Mucosa of descending colon (tissue), 3 donors: ENCODE measurements around the gene HSCB. TPM values are rescaled to one million over a fixed set of nuclear protein-coding genes. Genes with fewer than 3 reads are reported as not detected.
A peak's percentile ranks its signal among the peaks of the same experiment; 100 is the strongest.

Experiments
- ATAC-seq: fragments of 200-7000 bp; cut with Tn5 transposase; one replicate; pipeline ENCODE4 v1.9.1; 2020; ENCODE audit warnings: mild to moderate bottlenecking, moderate library complexity
- DNase-seq, 3 donors: peaks; one replicate each; pipeline ENCODE4 v3.0.0-alpha.2; 2020
- H3K36me3 ChIP-seq: fragments of 200-600 bp; one replicate; pipeline ENCODE4 v1.8.0; 2021; ENCODE audit warnings: low read depth, mild to moderate bottlenecking
- H3K4me1 ChIP-seq: fragments of 200-600 bp; one replicate; pipeline ENCODE4 v1.8.0; 2021; ENCODE audit warnings: low read depth, mild to moderate bottlenecking
- H3K4me3 ChIP-seq: fragments of 200-600 bp; one replicate; pipeline ENCODE4 v1.8.0; 2021; ENCODE audit warnings: mild to moderate bottlenecking
- H3K9me3 ChIP-seq: fragments of 200-600 bp; one replicate; pipeline ENCODE4 v1.8.0; 2021; ENCODE audit warnings: mild to moderate bottlenecking
- intact Hi-C, 2 donors: fragments of 100-400 bp; cut with DNase I in 1 of 2; cut with micrococcal nuclease in 1 of 2; formaldehyde crosslinking; loops; one replicate each; pipeline versions ENCODE4 v1.11.0 to v1.11.1; 2022; cut with DNase I, micrococcal nuclease
- total RNA-seq, 3 donors: library from RNA; stranded (reverse); fragmentation: NEBNext Ultra II Directional in 2 of 3; extraction: Animal tissue kit (Norgen Biotek cat#: 25700) in 2 of 3; gene quantifications; one replicate each; pipeline versions ENCODE4 v1.2.1 to v1.2.4, GENCODE V29; 2021 to 2023
- TF ChIP-seq, protein P1 (sequence below): fragments of 200-600 bp; IDR thresholded peaks from one replicate; pipeline ENCODE4 v1.8.0; 2022; ENCODE audit warnings: antibody characterized with exemption, mild to moderate bottlenecking
- donor health status: DM: no; HTN: no; CAD: no; lungs with moderate emphysema.
- donor health status: DM: no; HTN: no; CAD: no.
- donor health status: DM: no; HTN: yes; CAD: no.

The HSCB gene
- total RNA-seq, 3 donors from 2014 or later, result 11.6 to 15.5 (median 13.4) TPM

DNA sequence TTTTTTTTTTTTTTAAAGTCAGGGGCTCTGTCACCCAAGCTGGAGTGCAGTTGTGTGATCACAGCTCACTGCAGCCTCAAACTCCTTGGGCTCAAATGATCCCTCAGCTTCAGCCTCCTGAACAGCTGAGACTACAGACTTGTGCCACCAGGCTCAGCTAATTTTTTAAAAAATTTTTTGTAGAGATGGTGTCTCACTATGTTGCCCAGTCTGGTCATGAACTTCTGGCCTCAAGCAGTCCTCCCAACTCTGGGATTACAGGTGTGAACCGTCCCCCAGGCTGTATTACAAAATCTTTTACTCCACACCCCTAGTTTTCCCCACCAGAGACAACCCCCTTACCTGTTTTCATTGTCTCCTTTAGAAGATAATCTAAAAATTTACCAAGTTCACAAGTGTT, 32.5 kb downstream of the HSCB start:
- Histone ChIP-seq H3K4me1 (no peaks in the 10 kb centered on the region), H3K4me3 (no peak overlapping the region)
- intact Hi-C loops, result no loop called here

DNA sequence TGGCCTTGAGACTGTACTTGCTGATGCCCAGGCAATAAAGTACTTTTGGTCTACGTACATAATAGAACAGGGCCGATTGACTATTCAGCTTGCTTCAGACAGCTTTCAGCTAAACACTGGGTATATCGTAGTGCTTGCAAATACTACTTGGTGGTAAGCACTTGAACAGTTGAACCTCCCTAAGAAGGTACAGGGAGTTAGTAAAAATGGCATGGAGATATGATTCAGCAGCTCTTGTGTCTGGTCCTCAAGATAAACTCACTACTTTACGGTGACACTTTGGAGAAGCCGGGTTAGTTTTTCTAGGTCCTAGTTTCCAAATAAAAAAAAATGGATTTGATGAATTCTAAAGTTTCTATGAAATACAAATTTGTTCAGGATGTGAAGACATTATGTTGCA, 38.0 kb downstream of the HSCB start:
- intact Hi-C loops, result no loop called here
- Histone ChIP-seq H3K36me3 (no peaks in the 10 kb centered on the region), H3K4me3 (no peak overlapping the region), H3K4me1 (peaks cover 17% of the 10 kb centered on the region), H3K9me3 (no peaks in the 10 kb centered on the region)
- TF ChIP-seq, protein P1, sequence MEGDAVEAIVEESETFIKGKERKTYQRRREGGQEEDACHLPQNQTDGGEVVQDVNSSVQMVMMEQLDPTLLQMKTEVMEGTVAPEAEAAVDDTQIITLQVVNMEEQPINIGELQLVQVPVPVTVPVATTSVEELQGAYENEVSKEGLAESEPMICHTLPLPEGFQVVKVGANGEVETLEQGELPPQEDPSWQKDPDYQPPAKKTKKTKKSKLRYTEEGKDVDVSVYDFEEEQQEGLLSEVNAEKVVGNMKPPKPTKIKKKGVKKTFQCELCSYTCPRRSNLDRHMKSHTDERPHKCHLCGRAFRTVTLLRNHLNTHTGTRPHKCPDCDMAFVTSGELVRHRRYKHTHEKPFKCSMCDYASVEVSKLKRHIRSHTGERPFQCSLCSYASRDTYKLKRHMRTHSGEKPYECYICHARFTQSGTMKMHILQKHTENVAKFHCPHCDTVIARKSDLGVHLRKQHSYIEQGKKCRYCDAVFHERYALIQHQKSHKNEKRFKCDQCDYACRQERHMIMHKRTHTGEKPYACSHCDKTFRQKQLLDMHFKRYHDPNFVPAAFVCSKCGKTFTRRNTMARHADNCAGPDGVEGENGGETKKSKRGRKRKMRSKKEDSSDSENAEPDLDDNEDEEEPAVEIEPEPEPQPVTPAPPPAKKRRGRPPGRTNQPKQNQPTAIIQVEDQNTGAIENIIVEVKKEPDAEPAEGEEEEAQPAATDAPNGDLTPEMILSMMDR, result no peak
- DNase-seq (no peak), ATAC-seq (no peak)

More for the DNA sequence above, 32.5 kb downstream of the HSCB start:
- ATAC-seq (no peak), DNase-seq (no peak)
- TF ChIP-seq, protein P1, result no peak
- no peaks in the 10 kb centered on the region for H3K36me3 ChIP-seq
- H3K9me3 ChIP-seq, result no peaks in the 10 kb centered on the region

DNA sequence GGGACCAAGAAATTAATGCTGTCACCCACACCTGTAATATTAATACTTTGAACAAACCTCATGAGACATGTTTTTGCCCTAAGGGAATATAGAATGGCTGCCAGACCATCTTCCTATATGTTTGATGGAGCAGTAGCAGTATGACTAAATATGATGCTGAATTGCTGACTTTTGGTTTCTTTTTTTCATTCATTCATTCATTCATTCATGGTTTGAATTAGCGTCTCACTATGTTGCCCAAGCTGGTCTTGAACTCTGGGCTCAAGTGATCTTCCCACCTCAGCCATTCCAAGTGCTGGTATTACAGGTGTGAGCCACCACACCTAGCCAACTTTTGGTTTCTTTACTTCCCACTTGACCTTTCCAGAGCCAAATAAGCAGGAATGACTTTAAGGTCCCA, 38.5 kb downstream of the HSCB start:
- ATAC-seq (no peak), DNase-seq (no peak)
- TF ChIP-seq, protein P1, result no peak
- H3K9me3 ChIP-seq, result no peaks in the 10 kb centered on the region
- H3K4me3 ChIP-seq, result no peak overlapping the region
- no peaks in the 10 kb centered on the region for H3K36me3 ChIP-seq
- peaks cover 22% of the 10 kb centered on the region for H3K4me1 ChIP-seq
- intact Hi-C loops, result no loop called here

DNA sequence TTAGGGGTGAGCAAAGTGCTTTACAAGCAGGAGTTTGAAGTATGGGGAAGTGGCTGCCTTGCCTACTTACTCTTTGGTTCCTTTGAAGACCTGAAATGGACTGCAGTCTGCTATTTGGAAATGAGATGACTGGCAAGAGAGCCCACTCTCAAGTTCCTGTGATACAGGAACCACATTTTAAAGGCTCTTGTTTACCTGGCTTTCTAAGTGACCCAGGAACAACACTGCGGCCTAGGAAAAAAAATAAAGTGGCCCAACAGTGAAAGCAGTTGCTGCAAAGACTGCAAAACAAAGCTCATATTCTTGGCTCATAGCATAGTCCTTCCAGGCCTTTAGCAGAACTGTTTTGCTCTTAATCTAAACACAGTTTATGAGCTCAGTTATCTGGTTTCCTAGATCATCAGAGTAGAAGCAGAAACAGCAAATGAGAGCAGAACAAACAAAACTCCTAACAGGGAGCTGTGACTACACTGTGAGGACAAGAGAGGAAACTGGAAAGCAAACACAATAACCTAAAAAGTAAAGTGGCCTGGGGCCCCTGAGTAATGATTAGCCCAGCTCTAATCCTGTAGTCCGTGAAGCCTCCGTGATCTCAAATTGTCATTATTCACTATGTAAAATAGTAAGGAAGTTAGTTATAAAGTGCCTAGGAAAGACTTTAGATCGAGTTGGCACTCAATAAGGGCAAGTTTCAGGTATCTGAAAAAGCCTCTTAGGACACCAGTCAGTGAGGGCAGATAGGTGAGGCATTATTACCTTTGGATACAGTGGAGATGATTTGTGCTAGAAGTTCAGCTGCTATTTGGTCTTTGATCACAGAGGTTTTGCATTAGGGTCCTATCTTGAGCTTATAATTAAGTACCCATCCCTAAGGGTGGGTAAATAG, 42.2 kb downstream of the HSCB start:
- H3K9me3 ChIP-seq, result no peaks in the 10 kb centered on the region
- peaks cover 25% of the 10 kb centered on the region for H3K4me1 ChIP-seq
- intact Hi-C loops, result no loop called here
- TF ChIP-seq, protein P1, result no peak
- no peaks in the 10 kb centered on the region for H3K36me3 ChIP-seq
- DNase-seq, result peak in 1 of 3 donors; percentile 48
- peak; percentile 91 for ATAC-seq
- H3K4me3 ChIP-seq, result no peak overlapping the region

DNA sequence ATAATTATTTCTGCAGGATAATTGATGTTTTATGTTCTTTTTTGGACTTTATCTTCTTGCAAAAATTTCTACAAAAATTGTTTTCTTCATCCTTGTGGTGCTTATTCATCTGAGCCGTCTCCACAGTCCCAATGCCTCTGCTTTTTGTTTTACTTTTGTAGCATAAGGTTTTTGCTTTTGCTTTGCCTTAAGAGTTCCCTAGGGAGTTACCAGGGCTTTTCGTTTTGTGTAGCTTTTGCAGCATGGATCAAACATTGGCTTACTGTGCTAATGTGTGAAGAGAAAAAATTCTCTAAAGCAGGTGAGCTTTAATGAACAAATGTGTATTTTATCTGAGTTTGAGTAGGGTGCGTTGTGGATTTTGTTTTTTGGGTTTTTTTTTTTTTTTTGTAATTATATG, 46.8 kb downstream of the HSCB start:
- Histone ChIP-seq H3K4me1 (peaks cover 23% of the 10 kb centered on the region), H3K9me3 (no peaks in the 10 kb centered on the region), H3K4me3 (no peak overlapping the region), H3K36me3 (no peaks in the 10 kb centered on the region)
- intact Hi-C loops, result no loop called here
- ATAC-seq (no peak), DNase-seq (no peak)
- TF ChIP-seq, protein P1, result no peak
